Measurements from ENCODE around the gene LAMB4.

LAMB4 gene

DNA sequence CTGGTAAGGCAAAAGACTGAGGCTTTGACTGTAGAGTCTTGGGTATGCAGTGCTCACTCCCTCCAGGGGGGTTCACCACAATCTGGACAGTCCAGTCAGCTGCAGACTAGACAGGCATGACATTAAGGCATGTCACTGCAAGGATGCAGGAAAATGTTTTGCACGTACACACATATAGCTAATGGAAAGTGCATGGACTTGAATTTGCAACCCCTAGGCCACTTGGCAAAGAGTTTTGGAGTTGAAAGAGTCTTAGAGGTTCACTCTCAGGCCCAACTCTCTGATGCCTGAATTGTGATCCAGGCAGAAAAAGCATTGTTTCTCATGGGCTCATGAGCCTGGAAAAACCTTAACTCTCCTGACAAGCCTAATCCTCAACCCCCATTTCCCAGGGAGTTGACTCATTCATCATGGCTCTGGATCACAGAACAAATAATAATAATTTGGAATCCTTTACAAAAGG is 51.9 kb downstream of the LAMB4 start:
- DNase-seq: no peak

DNA sequence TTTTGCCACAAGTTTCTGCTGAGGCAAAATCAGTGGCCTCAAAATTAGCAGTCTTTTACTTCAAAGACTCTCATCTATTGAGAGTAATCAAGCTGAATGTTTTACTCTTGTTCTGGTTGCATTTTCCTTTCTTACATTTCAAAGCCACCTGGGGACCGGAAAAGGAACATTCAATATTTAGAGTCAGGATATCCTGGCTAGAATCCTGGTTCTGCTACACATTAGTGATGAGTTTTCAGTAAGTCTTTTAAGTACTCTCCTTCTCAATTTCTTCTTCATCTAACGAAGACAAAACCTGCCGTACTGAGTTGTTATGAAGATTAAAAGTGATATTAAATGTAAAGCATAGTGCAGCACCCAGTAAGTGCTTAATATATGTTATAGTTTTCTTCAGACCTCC is 52.5 kb downstream of the LAMB4 start:
- DNase-seq: no peak

- no peak for DNase-seq
Observed at GRCh38 chr7:108076156-108076555, 54.0 kb downstream of the LAMB4 start.

GRCh38 chr7:108073305-108074070 is 56.7 kb downstream of the LAMB4 start:
- no peak for DNase-seq

DNA sequence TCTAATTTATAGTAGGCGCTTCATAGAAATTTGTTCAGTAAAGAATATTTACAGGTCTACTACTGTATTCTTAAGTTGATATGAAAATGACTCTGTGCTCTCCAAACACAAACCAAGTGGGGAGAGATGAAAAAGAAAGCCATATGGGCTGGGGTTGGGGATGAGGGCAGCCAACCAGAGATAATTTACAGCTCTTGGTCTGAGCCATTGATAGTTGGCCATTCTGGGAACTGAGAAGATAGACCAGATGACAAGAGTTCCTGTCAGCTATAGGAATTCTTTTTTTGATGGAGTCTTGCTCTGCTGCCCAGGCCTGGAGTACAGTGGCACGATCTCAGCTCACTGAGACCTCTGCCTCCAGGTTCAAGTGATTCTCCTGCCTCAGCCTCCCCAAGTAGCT is 57.4 kb downstream of the LAMB4 start:
- DNase-seq: no peak

DNA sequence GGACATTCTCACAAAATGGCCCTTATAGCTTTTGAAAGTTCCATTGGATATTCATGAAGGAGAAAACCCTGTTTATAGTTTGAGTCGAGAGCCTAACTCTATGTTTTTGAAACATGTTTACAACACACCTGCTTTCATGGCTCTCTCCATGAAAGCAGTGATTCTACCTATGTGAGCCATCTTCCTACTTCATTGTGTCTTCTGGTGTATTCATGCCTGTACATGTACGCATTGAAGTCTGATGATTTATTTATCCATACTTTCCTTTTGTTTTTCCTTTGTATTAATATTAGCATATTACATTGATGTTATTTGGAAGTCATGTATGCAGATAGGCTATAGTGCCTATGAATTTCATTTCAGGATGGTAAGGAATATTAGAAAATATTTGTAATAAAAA is 58.0 kb downstream of the LAMB4 start:
- DNase-seq: no peak

- DNase-seq: no peak
Observed at GRCh38 chr7:108071551-108071950, 58.6 kb downstream of the LAMB4 start.

DNA sequence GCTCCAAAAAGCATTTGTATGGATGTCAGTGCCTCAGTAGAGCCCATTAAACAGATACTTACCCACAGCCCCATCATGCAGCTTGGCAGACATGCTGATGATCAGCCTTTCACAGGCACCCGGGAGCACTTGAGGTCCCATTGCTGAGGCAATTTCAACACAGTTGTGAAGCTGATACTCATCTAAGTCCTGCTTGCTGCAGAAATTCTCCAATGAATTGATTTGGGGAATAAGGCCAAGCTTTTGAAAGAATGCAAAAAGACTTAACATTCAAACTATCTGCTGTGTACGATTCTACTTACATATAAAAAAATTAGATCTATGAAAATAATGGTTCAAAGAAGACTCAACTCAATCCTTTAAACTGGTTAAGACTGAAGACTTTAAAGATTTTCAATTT is 60.5 kb downstream of the LAMB4 start:
- no peak for DNase-seq

DNA sequence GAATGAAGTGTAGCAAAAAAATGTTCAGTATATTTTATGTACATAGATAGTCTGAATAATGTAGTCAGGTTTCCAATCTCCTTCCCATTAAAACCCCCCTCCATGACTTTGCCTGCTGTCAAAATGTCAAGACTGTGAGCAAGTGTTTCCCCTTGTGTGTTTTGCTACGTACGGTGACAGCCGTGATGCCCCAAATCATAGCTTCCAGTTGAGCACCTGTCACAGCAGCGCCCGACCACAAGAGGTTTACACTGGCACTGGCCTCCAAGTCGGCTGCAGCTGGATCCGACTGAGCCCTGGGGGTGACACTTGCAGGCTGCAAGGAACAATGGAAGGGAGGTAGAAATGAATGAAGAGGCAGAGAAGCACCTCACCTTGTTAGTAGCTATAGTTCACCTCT is 62.3 kb downstream of the LAMB4 start:
- DNase-seq: no peak

DNA sequence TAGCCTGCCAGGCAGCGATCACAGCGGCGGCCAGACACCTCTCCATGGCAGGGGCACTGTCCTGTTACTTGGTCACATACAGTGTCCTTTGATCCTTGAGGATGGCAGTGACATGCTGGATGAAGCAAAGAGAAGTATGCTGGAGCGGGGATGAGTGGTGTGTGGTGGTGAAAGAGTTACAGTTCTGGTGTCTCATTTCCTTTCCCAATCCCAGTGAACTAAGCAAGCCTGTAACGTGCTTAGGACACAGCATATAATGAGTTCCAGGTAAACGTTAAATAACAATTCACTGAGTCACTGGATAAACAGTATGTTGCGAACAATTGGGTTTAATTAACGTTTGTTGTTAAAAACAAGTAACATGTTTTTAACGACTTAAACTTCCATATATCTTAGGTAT is 63.7 kb downstream of the LAMB4 start:
- no peak for DNase-seq

GRCh38 chr7:108063520-108063933 is 66.6 kb downstream of the LAMB4 start:
- DNase-seq: no peak

- no peak for DNase-seq
Observed at GRCh38 chr7:108062250-108063014, 67.7 kb downstream of the LAMB4 start.

DNA sequence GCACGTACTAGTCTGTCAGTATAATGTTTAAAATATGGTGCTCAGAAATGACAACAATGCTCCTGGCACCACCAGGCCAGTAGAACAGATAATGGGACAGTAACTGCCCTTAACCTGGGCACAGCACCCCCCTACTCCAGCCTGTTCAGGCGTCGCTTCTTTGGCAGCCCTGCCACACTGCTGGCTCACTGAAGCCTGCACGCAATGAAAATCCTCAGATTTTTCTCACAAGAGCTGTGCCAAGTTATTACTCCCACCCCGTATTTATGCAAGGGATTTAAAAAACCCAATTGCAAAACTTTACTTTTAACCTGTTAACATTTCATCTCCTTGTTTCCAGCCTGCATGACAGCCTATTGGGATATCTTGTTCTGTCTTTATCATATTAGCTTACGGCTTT is 70.6 kb downstream of the LAMB4 start:
- no peak for DNase-seq

DNA sequence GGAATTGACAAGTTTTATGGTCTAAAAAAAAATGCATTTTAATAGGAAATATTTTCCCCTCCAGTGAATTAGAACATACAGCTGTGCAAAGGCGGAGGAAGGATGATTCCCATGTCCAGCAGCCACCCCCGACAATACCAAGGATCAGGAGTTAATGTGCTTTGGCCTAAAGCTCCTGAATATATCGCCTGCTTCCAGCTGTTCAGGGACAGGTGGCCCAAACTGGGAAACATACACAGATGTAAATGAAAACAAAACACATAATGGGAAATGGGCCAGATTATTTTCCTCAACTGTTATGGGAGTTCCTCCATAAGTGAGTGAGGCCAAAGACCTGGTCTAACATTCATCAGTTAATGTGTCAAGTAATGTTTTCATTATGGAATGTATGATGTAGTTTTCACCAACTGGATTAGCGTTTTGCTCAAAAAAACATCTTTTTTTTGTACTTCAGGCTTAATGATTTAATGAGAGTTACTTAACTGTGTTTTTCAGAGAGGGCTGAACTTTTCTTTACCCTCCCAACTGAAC is 72.1 kb downstream of the LAMB4 start:
- no peak for DNase-seq

- DNase-seq: no peak
Observed at GRCh38 chr7:108055611-108056021, 74.5 kb downstream of the LAMB4 start.

DNA sequence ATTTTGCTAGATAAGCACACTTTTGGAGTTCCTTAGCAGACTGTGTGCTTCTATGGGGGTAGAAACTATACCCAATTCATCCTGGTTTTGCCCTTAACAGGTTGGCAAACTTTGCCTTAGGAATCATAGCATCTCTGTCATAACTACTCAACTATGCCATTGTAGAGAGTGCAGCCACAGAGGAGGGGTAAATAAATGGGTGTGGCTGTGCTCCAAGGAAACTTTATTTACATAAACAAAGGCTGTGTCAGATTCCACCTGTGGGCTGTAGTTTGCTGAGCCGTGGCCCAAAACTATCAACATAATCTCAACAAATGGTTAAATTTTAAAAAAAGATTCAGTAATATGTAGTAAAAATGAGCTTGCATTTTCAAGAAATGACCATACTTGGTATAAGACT is 75.6 kb downstream of the LAMB4 start:
- no peak for DNase-seq

- no peak for DNase-seq
Observed at GRCh38 chr7:108053250-108053649, 76.9 kb downstream of the LAMB4 start.

DNA sequence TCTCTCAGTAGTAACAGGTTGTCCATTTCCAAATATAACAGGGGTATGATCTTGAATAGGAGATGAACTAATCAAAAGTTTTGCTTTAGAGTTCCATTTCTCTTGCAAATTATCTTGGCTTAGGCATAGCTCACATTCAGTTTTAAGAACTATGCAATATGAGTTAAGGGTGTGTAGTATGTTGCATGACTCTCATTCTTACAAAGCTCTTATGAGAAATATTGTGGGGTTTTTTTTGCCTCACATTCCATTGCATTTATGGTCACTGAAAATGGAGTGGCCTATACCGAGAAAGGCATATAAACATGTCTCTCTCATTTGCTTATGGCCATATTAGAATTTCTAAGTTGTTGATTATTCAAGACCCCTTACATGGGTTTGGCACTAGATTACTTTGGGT is 78.7 kb downstream of the LAMB4 start:
- no peak for DNase-seq

DNA sequence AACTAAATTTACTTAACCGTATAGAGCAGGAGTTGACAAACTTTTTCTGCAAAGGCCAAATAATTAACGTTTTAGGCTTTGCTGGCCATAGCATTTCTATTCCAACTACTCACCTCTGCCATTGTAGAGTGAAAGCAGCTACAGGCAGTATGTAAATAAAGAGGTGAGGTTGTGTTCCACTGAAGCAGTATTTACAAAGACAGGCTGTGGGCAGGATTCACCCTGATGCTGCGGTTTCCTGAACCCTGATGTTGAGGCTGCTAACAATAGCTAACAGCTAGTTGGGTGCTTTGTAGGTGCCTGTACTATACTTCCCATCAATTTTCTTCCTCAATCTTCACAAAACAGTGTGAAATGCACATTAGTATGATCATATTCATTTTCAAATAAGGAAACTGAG is 80.2 kb downstream of the LAMB4 start:
- no peak for DNase-seq

DNA sequence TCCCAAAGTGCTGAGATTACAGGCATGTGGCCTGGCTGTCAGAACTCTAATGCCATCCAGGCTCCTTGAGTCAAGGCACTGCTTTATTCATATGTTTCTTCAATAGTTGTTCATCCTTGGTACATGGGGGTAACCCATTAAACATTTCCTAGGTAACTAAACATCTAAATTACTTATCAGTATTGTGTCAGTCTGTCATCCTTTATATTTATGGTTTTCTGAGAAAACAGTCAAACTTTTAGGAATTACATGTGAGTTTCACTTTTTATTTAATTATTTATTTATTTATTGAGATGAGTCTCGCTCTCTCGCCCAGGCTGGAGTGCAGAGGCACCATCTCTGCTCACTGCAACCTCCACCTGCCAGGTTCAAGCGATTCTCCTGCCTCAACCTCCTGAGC is 81.7 kb downstream of the LAMB4 start:
- no peak for DNase-seq

- no peak for DNase-seq
Observed at GRCh38 chr7:108046952-108047506, 83.1 kb downstream of the LAMB4 start.

GRCh38 chr7:108045669-108046068 is 84.5 kb downstream of the LAMB4 start:
- no peak for DNase-seq

- DNase-seq: no peak
Observed at GRCh38 chr7:108045154-108045553, 85.0 kb downstream of the LAMB4 start.

- DNase-seq: no peak
Observed at GRCh38 chr7:108044345-108044744, 85.8 kb downstream of the LAMB4 start.

Data from CD4-positive, alpha-beta T cell treated with Interleukin-4 for 1 hour (primary cell).